ENCODE data around the gene GSDME.

- TF ChIP-seq CTCF (IDR thresholded peaks at IDR 0.05; ENCODE audit: poor library complexity): no peak
- TF ChIP-seq EZH2 (IDR thresholded peaks at IDR 0.05; ENCODE audit: borderline replicate concordance): no peak
- TF ChIP-seq EZH2phosphoT487 (IDR thresholded peaks at IDR 0.05; ENCODE audit: low read depth, severe bottlenecking, unreplicated experiment): no peak
Observed at GRCh38 chr7:24705461-24705954, 51.8 kb downstream of the GSDME start.
